SK-N-SH (cell line): ENCODE measurements around the gene ATF5.

Experiments used
- FOXJ3 ChIP-seq: sonication (generic); formaldehyde crosslinking; IDR thresholded peaks from 2 replicates; pipeline ENCODE4 v1.5.1; 2020; ENCODE audit warnings: mild to moderate bottlenecking, missing genetic modification reagents
- FOXM1 ChIP-seq: IDR thresholded peaks from 2 replicates; pipeline ENCODE4 v1.4.0; 2012; ENCODE audit warnings: low read depth, mild to moderate bottlenecking
- GATA2 ChIP-seq: sonication (generic); formaldehyde crosslinking; IDR thresholded peaks from 2 replicates; pipeline ENCODE4 v1.5.0; 2020; ENCODE audit warnings: mild to moderate bottlenecking, missing genetic modification reagents
- RAD21 ChIP-seq: IDR thresholded peaks from 2 replicates; pipeline ENCODE4 v1.6.1; 2012; ENCODE audit warnings: mild to moderate bottlenecking, low read length
- SIN3A ChIP-seq: IDR thresholded peaks from 2 replicates; pipeline ENCODE4 v1.6.1; 2012; ENCODE audit warnings: low read depth, mild to moderate bottlenecking, low read length, moderate library complexity, borderline replicate concordance
- YY1 ChIP-seq: IDR thresholded peaks from 2 replicates; pipeline ENCODE4 v1.4.0; 2012; ENCODE audit warnings: low read depth, mild to moderate bottlenecking
- TF ChIP-seq, protein P1 (sequence below): fragments of 200-600 bp; sonication (generic); IDR thresholded peaks from 2 replicates; pipeline ENCODE4 v1.6.1; 2017; ENCODE audit warnings: antibody characterized with exemption, mild to moderate bottlenecking, moderate library complexity
- TF ChIP-seq, protein P2 (sequence below): fragments of 150-350 bp; IDR thresholded peaks from 2 replicates; pipeline ENCODE4 v1.6.1; 2017; ENCODE audit warnings: antibody characterized with exemption, low read length, low read depth, borderline replicate concordance

GRCh38 chr19:49952906-49953305, 23.9 kb downstream of the ATF5 start:
- no peak for TF ChIP-seq FOXJ3
- TF ChIP-seq FOXM1, result no peak
- TF ChIP-seq, protein P1, sequence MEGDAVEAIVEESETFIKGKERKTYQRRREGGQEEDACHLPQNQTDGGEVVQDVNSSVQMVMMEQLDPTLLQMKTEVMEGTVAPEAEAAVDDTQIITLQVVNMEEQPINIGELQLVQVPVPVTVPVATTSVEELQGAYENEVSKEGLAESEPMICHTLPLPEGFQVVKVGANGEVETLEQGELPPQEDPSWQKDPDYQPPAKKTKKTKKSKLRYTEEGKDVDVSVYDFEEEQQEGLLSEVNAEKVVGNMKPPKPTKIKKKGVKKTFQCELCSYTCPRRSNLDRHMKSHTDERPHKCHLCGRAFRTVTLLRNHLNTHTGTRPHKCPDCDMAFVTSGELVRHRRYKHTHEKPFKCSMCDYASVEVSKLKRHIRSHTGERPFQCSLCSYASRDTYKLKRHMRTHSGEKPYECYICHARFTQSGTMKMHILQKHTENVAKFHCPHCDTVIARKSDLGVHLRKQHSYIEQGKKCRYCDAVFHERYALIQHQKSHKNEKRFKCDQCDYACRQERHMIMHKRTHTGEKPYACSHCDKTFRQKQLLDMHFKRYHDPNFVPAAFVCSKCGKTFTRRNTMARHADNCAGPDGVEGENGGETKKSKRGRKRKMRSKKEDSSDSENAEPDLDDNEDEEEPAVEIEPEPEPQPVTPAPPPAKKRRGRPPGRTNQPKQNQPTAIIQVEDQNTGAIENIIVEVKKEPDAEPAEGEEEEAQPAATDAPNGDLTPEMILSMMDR, result no peak
- TF ChIP-seq RAD21, result no peak
- no peak for TF ChIP-seq SIN3A
- TF ChIP-seq GATA2, result no peak
- TF ChIP-seq, protein P2, sequence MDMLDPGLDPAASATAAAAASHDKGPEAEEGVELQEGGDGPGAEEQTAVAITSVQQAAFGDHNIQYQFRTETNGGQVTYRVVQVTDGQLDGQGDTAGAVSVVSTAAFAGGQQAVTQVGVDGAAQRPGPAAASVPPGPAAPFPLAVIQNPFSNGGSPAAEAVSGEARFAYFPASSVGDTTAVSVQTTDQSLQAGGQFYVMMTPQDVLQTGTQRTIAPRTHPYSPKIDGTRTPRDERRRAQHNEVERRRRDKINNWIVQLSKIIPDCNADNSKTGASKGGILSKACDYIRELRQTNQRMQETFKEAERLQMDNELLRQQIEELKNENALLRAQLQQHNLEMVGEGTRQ, result no peak
- no peak for TF ChIP-seq YY1
